ENCODE results near the gene DCAF17.

DNA sequence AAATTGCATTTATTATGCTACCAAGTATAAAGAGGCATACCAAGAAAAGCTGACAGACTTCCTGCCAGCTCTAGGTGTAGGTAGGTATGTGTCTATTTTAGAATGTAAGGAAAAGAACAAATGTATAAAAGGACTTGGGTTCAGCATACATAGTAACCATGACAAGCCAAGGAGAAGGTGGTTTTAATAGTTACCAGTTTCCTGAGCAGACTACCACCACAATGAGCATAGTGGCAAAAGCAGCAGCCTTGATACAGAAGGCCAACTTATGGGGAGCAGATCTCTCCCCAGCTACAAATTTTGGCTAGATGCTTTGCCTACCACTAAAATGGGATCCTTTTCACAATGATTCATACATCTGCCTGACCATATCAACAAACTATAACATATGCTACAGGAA lies 34.7 kb upstream of the DCAF17 start:
- TF ChIP-seq EZH2 (IDR thresholded peaks at IDR 0.05; ENCODE audit: insufficient read depth, low read length) = no peak
- TF ChIP-seq, protein P1, sequence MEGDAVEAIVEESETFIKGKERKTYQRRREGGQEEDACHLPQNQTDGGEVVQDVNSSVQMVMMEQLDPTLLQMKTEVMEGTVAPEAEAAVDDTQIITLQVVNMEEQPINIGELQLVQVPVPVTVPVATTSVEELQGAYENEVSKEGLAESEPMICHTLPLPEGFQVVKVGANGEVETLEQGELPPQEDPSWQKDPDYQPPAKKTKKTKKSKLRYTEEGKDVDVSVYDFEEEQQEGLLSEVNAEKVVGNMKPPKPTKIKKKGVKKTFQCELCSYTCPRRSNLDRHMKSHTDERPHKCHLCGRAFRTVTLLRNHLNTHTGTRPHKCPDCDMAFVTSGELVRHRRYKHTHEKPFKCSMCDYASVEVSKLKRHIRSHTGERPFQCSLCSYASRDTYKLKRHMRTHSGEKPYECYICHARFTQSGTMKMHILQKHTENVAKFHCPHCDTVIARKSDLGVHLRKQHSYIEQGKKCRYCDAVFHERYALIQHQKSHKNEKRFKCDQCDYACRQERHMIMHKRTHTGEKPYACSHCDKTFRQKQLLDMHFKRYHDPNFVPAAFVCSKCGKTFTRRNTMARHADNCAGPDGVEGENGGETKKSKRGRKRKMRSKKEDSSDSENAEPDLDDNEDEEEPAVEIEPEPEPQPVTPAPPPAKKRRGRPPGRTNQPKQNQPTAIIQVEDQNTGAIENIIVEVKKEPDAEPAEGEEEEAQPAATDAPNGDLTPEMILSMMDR (IDR thresholded peaks at IDR 0.05; ENCODE audit: insufficient read depth, low read depth, low read length) = no peak
